ENCODE data around the gene WDR55. TPM values are rescaled to one million over a fixed set of nuclear protein-coding genes. Genes with fewer than 3 reads are reported as not detected.

WDR55 gene
- polyA plus RNA-seq, 1 donor (not counting 4 experiments of a cell fraction or from before 2014, with no cell fraction given) = 21.6 TPM

- DNase-seq (ENCODE audit: low read depth, low spot score) (no peak), FAIRE-seq (no peak)
- Histone ChIP-seq H3K79me2 (ENCODE audit: control insufficient read depth, insufficient read depth, low read length) (no peaks in the 10 kb centered on the region), H3K4me1 (ENCODE audit: control insufficient read depth, extremely low read depth, insufficient read depth, low read length) (peaks cover 18% of the 10 kb centered on the region), H3K9me1 (ENCODE audit: control insufficient read depth, extremely low read depth, insufficient read depth, low read length) (no peaks in the 10 kb centered on the region), H4K20me1 (ENCODE audit: control insufficient read depth, extremely low read depth, insufficient read depth, low read length) (no peaks in the 10 kb centered on the region), H3K4me3 (ENCODE audit: control insufficient read depth in 2 of 3, extremely low read depth in 1 of 3, insufficient read depth in 2 of 3, low read depth in 1 of 3, low read length in 3 of 3) (no peak overlapping the region), H3K27ac (ENCODE audit: control insufficient read depth, insufficient read depth, low read length) (no peak overlapping the region), H3K9me3 (ENCODE audit: control insufficient read depth, low read depth, low read length) (no peaks in the 10 kb centered on the region), H3K4me2 (ENCODE audit: control insufficient read depth, extremely low read depth, insufficient read depth, low read depth, low read length) (no peak overlapping the region), H2AFZ (ENCODE audit: control insufficient read depth, low read length) (no peak overlapping the region), H3K27me3 (ENCODE audit: control insufficient read depth, extremely low read depth, insufficient read depth, low read length) (peaks cover 7% of the 10 kb centered on the region), H3K36me3 (ENCODE audit: control insufficient read depth in 2 of 2, extremely low read depth in 1 of 2, insufficient read depth in 2 of 2, low read length in 2 of 2) (no peaks in the 10 kb centered on the region), H3K9ac (ENCODE audit: control insufficient read depth, extremely low read depth, insufficient read depth, low read length) (no peak overlapping the region)
- TF ChIP-seq CTCF (optimal IDR thresholded peaks at IDR 0.05 in 1 of 3, IDR thresholded peaks at IDR 0.05 in 1 of 3, conservative IDR thresholded peaks at IDR 0.05 in 1 of 3; ENCODE audit: extremely low read depth in 1 of 3, insufficient read depth in 2 of 3, low read length in 3 of 3) (no peak), EZH2 (IDR thresholded peaks at IDR 0.05; ENCODE audit: low read length) (no peak)
- dilution Hi-C loops (cut with MboI; ENCODE audit: extremely low pct_ligation_motif_present, low sequenced_read_pairs) = no loop called here
These were observed 30.6 kb upstream of the WDR55 start for GRCh38 chr5:140634103-140634502.

GRCh38 chr5:140635291-140636257, 29.1 kb upstream of the WDR55 start:
- Histone ChIP-seq H3K27ac (ENCODE audit: control insufficient read depth, insufficient read depth, low read length) (no peak overlapping the region), H3K27me3 (ENCODE audit: control insufficient read depth, extremely low read depth, insufficient read depth, low read length) (peaks cover 7% of the 10 kb centered on the region), H3K4me3 (ENCODE audit: control insufficient read depth in 2 of 3, extremely low read depth in 1 of 3, insufficient read depth in 2 of 3, low read depth in 1 of 3, low read length in 3 of 3) (no peak overlapping the region), H3K9ac (ENCODE audit: control insufficient read depth, extremely low read depth, insufficient read depth, low read length) (no peak overlapping the region), H3K4me2 (ENCODE audit: control insufficient read depth, extremely low read depth, insufficient read depth, low read depth, low read length) (no peak overlapping the region), H4K20me1 (ENCODE audit: control insufficient read depth, extremely low read depth, insufficient read depth, low read length) (no peaks in the 10 kb centered on the region), H3K9me1 (ENCODE audit: control insufficient read depth, extremely low read depth, insufficient read depth, low read length) (no peaks in the 10 kb centered on the region), H3K36me3 (ENCODE audit: control insufficient read depth in 2 of 2, extremely low read depth in 1 of 2, insufficient read depth in 2 of 2, low read length in 2 of 2) (no peaks in the 10 kb centered on the region), H2AFZ (ENCODE audit: control insufficient read depth, low read length) (no peak overlapping the region), H3K9me3 (ENCODE audit: control insufficient read depth, low read depth, low read length) (no peaks in the 10 kb centered on the region), H3K4me1 (ENCODE audit: control insufficient read depth, extremely low read depth, insufficient read depth, low read length) (peaks cover 26% of the 10 kb centered on the region), H3K79me2 (ENCODE audit: control insufficient read depth, insufficient read depth, low read length) (peaks cover 6% of the 10 kb centered on the region)
- dilution Hi-C loops (cut with MboI; ENCODE audit: extremely low pct_ligation_motif_present, low sequenced_read_pairs) = no loop called here
- FAIRE-seq (no peak), DNase-seq (ENCODE audit: low read depth, low spot score) (no peak)
- TF ChIP-seq CTCF (optimal IDR thresholded peaks at IDR 0.05 in 1 of 3, IDR thresholded peaks at IDR 0.05 in 1 of 3, conservative IDR thresholded peaks at IDR 0.05 in 1 of 3; ENCODE audit: extremely low read depth in 1 of 3, insufficient read depth in 2 of 3, low read length in 3 of 3) = no peak
- no peak for TF ChIP-seq EZH2 (IDR thresholded peaks at IDR 0.05; ENCODE audit: low read length)
